Activated T-cell treated with anti-CD3 and anti-CD28 coated beads for 4 hours (primary cell): ENCODE measurements around the gene HDHD5.

ENCODE experiments used
- DNase-seq: peaks from one replicate; pipeline ENCODE4 v3.0.0-alpha.2; 2020

The HDHD5 gene

DNA sequence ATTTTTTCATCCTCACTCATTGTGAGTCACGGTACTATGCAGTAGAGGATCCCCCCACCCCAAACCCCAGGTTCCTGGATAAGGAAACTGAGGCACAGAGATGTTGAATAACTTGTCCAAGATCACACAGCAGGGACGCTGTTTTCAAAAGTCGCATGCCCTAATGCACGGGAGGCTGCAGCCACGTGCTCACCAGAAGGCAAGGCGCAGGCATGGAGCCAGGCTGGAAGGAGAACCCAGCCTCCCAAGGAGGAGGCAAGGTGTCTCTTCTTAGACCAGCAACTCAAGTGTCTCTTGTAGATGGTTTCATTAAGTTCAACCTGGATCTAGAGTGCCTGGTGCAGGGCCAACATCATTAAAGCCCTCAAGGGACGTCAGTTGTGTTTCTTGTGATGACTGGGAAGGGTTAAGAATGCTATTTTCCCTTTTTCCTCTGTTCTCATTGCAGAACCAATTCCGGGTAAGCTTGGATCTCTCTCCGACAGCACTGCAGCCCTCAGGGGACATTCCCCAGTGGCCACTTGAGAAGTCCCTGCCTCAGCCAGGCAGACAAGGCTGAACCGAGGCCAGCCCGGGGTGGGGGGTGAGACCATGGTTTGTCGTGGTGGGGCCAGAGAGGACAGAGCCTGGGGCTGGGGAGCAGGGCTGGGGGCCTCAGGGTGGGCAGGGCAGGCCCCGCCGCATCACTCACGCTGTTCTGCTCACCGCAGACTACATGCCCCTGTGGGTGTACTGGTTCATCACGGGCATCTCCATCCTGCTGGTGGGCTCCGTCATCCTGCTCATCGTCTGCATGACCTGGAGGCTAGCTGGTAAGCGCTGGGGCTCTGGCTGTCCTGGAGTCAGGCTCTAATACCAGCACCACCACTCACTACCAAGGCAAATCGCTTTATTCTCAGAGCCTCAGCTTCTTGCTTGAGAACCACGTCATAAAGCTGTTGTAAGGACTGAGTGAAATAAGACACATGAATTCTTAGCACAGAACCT, 53.6 kb downstream of the HDHD5 start:
- no peak for DNase-seq

DNA sequence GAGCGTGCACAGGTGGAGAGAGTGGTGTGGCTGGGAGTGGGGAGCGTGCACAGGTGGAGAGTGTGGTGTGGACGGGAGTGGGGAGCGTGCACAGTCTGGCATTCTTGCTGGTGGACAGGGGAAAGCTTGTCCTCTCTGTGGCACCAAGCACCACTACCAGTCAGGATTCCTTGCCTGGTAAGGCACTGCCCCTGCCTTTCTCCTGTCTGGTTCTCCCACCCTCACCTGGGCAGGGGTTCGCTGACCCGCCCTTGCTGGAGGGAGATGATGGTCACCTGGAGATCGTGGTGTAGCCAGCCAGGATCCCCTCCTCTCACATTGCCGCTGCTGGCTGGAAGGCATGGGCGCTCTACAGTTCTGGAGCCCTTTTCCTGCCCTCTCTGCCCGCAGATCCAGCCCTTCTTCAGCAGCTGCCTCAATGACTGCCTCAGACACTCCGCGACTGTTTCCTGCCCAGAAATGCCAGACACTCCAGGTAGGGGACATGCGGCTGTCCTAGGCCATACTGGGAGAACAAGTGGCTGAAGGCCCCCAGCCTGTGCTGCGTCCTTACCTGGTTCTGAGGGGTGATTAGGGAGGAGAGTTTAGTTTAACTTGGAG, 54.6 kb downstream of the HDHD5 start:
- no peak for DNase-seq

DNA sequence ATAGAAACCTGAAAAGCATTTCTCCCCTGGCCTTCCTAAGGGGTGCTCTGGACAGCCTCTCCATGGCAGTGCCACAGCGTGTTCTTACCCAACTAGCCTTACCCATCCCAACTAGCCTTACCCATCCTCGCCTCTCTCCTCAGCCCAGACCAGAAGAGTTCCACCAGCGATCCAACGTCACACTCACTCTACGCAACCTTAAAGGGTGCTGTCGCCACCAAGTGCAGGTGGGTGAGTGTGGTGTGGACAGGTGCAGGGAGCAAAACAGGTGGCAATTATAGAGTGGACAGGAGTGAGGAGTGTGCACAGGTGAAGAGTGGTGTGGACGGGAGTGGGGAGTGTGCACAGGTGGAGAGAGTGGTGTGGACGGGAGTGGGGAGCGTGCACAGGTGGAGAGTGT, 55.7 kb downstream of the HDHD5 start:
- DNase-seq, result no peak

DNA sequence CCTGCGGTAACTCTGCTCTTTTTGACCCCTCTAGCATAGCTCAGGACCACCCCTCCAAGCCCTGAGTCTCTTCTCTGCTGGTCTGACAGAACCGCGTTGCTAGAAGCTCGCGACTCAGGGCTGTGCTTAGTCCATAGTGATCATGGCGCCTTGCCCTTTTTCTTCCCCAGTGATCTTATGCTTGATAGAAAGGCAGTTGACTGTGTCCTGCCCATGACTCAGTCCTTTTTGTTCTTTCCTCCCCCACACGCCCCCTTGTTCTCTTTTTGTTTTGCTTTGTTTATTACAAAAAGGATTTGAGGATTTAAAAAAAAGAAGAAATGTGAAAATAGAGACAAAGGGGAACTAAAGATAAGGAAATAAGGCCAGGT, 56.8 kb downstream of the HDHD5 start:
- DNase-seq, result no peak

DNA sequence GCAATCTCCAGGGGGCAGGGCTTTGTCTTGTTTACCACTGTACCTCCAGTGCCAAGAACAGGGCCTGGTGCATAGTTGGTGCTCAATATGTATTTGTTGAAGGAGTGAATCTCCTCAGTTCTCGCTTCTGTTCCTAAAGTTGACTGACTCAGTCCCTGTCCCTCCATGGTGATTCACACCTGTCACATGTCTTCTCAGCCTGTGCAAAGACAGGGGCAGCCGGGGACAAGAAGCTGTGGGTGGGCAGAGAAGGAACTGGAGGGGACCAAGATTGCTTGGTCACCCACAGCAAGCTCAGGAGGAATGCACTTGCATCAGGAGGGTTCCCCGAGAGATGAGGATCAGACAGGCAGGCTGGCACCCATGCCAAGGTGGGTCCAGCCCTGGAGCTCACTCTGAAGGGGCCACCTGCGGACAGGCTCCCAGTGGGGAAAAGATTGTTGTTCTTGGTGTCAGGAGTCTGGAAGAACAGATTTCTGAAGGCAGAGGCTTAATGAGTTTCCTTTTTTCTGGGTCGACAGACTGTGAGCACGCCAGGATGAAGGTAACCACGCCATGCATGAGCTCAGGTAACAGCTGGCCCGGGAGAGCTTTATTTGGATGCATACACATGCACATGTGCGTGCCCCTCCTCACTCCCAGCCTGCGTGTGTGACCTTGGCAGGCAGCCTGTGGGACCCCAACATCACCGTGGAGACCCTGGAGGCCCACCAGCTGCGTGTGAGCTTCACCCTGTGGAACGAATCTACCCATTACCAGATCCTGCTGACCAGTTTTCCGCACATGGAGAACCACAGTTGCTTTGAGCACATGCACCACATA, 57.4 kb downstream of the HDHD5 start:
- no peak for DNase-seq

DNA sequence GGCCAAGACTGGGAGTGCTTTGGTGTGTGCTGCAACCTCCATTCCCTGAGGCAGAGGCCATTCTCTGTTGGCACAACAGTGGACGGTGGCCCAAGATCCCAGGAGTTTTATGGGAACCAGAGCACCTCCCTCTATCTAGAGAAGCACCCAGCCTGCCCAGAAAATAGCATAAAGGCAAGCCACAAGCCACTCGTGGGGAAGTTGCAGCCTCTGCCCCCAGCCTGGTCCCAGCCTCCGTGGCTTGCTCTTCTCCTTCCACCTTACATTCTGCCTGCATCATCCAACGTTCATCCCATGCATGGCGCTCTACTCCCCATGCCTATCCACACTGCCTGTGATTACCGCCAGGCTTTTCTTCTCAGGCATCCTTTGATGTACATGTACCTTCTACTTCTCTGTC, 58.5 kb downstream of the HDHD5 start:
- DNase-seq, result no peak

DNA sequence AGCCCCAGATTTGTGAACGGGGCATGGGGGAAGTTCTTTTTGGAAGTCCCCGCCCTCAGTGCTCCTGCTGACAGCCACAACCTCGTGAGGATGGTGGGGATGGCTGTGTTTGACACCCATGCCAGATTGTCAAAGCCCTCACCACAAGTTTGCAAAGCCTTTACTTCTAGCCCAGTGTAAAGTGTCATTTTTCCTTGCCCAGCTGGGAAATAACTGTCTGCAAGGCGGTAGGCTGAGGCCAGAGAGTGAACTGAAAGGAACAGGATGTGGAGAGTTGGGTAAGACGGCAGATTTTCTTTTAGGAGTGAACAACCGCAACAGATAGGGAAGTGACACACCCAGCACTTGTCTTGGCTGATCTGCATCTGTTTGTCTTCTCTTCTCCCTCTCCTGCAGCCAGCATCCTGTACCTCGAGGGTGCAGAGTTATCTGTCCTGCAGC, 60.7 kb downstream of the HDHD5 start:
- no peak for DNase-seq

DNA sequence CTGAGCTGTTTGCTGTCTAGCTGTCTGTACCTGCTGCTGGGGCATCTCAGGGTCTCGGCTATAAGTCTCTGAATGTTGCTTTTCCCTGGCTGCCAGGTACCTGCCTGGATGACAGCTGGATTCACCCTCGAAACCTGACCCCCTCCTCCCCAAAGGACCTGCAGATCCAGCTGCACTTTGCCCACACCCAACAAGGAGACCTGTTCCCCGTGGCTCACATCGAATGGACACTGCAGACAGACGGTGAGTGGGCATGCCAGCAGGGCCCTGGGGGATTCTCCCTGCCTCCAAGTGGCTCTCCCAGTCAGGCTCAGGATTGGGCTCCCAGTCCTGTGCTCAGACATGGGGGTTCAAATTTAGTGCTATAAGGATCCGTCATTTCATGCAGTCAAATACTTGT, 61.4 kb downstream of the HDHD5 start:
- no peak for DNase-seq

DNA sequence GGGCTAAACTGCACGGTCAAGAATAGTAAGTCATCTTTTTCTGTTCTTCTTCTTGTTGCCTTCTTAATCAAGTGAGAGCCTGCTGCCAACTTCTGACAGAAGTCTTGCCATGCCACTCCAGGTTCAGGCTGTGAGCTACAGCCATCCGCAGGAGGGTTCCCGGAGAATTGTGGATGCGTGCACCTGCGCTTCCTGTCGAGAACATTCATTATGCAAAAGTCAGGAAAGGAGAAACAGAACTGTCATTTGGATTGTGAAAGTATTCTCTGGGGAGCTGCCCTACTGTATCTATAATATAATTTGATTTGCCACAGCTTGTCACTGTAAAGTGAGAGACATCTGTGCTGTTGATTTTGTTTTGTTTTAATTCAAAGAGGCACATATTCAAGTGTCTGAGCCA, 62.0 kb downstream of the HDHD5 start:
- DNase-seq, result no peak

DNA sequence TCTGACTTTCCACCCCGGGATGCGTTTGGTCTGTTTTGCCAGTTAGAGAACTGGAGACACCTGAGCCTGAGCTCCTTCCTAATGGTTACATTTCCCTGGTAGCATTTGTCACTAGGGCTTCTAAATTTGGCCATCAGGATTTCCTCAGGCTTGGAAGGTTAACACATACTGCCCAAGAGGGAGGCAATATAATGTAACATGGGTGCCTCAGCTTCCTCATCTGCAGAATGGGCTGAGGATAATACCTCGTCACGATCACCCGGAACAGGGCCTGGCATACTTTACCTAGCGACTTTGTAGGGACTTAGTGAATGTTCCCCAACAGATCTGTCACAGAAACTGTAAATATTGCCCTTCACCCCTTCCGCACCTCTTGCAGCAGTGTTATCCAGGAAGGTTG, 63.0 kb downstream of the HDHD5 start:
- DNase-seq, result no peak

DNA sequence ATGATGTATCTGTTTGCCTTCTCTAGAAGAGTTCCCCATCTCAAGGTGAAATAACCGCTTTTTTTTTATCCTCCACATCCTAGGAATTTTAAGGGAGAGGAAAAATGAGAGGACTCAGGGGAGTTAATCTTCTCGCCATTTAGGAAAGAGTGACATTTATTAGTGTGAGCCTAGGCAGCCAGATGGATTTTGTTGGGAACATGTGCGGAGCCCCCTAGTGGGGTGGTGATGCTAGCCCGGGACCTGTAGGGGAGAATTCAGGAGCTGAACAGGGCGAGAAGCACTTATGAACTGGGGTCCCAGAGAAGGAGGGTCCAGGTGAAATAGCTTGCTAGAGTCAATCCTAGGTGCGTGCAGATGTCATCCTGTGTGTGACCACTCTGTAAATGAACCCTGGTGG, 63.5 kb downstream of the HDHD5 start:
- DNase-seq, result no peak

DNA sequence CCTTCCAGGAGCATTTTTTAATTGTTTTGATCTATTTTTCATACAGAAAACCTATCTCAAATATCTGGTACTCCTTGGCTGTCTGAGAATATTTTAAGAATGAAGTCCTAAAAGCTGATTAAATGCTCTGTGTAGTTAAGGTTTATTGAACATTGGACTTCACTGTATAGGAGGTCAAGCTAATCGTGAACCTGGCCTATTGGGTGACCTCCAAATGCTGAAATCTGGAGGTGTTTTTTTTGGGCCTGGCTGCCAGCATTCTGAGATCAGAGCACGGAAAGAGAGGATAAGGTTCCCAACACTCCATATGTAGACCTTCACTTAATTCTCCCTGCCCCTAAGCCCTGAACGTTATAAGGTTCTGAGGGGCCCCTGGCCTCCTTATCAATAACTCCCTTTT, 66.0 kb downstream of the HDHD5 start:
- DNase-seq, result no peak

DNA sequence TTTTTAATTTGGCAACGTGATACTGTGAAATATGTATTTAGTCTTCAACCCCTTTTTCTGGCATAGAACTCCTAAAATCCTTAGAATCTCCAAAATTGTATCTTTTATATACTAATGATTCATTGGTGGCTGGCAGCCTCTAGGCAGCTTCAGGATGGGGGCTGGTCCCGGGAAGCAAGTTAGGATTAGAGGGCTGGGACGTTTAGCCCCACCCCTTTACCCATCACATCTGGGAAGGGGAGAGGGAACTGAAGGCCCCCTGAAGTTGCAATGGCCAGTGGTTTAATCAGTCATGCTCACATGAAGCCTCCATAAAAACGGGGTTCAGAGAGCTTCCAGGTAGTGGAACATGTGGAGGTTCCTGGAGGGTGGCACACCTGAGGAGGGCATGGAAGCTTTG, 67.2 kb downstream of the HDHD5 start:
- no peak for DNase-seq

DNA sequence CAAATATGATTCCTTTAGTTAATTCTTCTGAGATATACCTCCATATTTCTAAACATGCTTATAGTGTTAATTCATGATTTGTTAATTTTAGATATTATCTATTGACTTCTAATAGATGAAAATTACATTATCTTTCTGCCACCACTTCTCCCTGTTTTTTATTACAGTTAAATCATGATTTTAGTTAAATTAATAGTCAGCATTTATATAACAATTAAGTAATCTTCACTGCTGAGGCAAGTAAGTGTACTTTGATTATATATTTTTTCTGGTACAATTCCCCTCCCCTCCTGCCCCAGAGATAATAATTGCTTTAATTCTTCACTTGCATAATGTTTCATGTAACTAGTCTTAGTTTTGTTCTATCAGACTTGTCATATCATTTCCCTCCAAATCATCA, 68.5 kb downstream of the HDHD5 start:
- no peak for DNase-seq
